H1 (cell line): Measurements from ENCODE around the gene GMPPA. TPM values are rescaled to one million over a fixed set of nuclear protein-coding genes. Genes with fewer than 3 reads are reported as not detected.

Source experiments
- BCL11A ChIP-seq, 2 experiments: IDR thresholded peaks; one replicate each; pipeline ENCODE4 v1.6.1; 2011; ENCODE audit warnings: low read depth in 2 of 2, low read length in 2 of 2, mild to moderate bottlenecking in 2 of 2
- CREB1 ChIP-seq: IDR thresholded peaks from 2 replicates; pipeline ENCODE4 v1.6.1; 2012; ENCODE audit warnings: inconsistent platforms
- KDM5A ChIP-seq: fragments of 200-600 bp; IDR thresholded peaks from 2 replicates; pipeline ENCODE4 v1.7.1; 2012; ENCODE audit warnings: mild to moderate bottlenecking, low read length, inconsistent platforms, mixed read lengths
- PHF8 ChIP-seq: fragments of 200-600 bp; sonication (generic); conservative IDR thresholded peaks from 2 replicates; pipeline ENCODE4 v1.7.1; 2012; ENCODE audit warnings: low read depth, mild to moderate bottlenecking, inconsistent platforms, low read length, moderate library complexity
- polyA plus RNA-seq, 7 experiments: library from polyadenylated mRNA; depleted of rRNA in 3 of 7; stranded (reverse) in 5 of 7; unstranded in 2 of 7; fragments of >200 nt in 5 of 7; fragments of 200-250 nt in 2 of 7; gene quantifications; 1 replicate in 5 of 7; 2 replicates in 1 of 7; 4 replicates in 1 of 7; pipeline versions ENCODE4 v1.2.1 to v1.2.3, GENCODE V29; 2011 to 2013; ENCODE audit warnings: missing spikeins in 2 of 7, mixed read lengths in 2 of 7
- total RNA-seq: library from RNA; stranded (reverse); fragmentation: NEBNext Ultra II Directional; extraction: Animal tissue kit (Norgen Biotek cat#: 25700); gene quantifications from 2 replicates; pipeline ENCODE4 v1.2.1, GENCODE V29; 2021
- TF ChIP-seq, protein P1 (sequence below): IDR thresholded peaks from 2 replicates; pipeline ENCODE4 v1.6.1; 2011; ENCODE audit warnings: low read depth, mild to moderate bottlenecking, low read length; ENCODE audit not compliant: insufficient read depth

GMPPA gene
- total and polyA plus RNA-seq, 2 of the 8 experiments (the other 6 are each of a cell fraction or from before 2014, with no cell fraction given): 34.3 to 98.8 TPM

GRCh38 chr2:219455581-219455980, 43.1 kb upstream of the GMPPA start (continued):
- TF ChIP-seq BCL11A (IDR thresholded peaks at IDR 0.05; ENCODE audit: low read depth in 2 of 2, low read length in 2 of 2) (no peak), PHF8 (no peak), CREB1 (no peak), KDM5A (no peak)
- TF ChIP-seq, protein P1, sequence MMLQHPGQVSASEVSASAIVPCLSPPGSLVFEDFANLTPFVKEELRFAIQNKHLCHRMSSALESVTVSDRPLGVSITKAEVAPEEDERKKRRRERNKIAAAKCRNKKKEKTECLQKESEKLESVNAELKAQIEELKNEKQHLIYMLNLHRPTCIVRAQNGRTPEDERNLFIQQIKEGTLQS: no peak
